ENCODE results near the gene MSH2.
"Not testable (repeated sequence)": the region's sequence is repeated elsewhere in the genome, so short reads cannot be mapped to it uniquely, and the experiment has no call there.

DNA sequence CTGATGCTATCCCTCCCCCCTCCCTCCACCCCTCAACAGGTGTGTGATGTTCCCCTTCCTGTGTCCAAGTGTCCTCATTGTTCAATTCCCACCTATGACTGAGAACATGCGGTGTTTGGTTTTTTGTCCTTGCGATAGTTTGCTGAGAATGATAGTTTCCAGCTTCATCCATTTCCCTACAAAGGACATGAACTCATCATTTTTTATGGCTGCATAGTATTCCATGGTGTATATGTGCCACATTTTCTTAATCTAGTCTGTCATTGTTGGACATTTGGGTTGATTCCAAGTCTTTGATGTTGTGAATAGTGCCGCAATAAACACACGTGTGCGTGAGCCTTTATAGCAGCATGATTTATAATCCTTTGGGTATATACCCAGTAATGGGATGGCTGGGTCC lies 51.9 kb downstream of the MSH2 start:
- not testable (repeated sequence) for TF ChIP-seq CTCF (IDR thresholded peaks at IDR 0.05; ENCODE audit: low read depth, low read length, missing input control); TAF1 (conservative IDR thresholded peaks at IDR 0.05); YY1 (IDR thresholded peaks at IDR 0.05); RAD21 (IDR thresholded peaks at IDR 0.05); REST (IDR thresholded peaks at IDR 0.05); FOXA1 (IDR thresholded peaks at IDR 0.05); JUND (IDR thresholded peaks at IDR 0.05)
- TF ChIP-seq, protein P1, sequence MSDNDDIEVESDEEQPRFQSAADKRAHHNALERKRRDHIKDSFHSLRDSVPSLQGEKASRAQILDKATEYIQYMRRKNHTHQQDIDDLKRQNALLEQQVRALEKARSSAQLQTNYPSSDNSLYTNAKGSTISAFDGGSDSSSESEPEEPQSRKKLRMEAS (IDR thresholded peaks at IDR 0.05), result not testable (repeated sequence)
